Stimulated activated CD8-positive, alpha-beta memory T cell treated with anti-CD3 and anti-CD28 coated beads, Interleukin-15, amount 100 ng/mL, for 1 hour (primary cell): Measurements from ENCODE around the gene KCNH8.

Source experiments
- DNase-seq: peaks from one replicate; pipeline ENCODE4 v3.0.0-alpha.2; 2020; ENCODE audit warnings: low read depth

Gene KCNH8

GRCh38 chr3:19485267-19485666 lies 337.0 kb downstream of the KCNH8 start:
- no peak for DNase-seq

GRCh38 chr3:19487386-19487785 lies 339.1 kb downstream of the KCNH8 start:
- DNase-seq = no peak

- no peak for DNase-seq
Observed at GRCh38 chr3:19488939-19489338, 340.6 kb downstream of the KCNH8 start.

GRCh38 chr3:19489936-19490335 lies 341.6 kb downstream of the KCNH8 start:
- no peak for DNase-seq

- DNase-seq = no peak
Observed at GRCh38 chr3:19506171-19506570, 357.9 kb downstream of the KCNH8 start.

GRCh38 chr3:19522305-19522704 lies 374.0 kb downstream of the KCNH8 start:
- no peak for DNase-seq

- DNase-seq = no peak
Observed at GRCh38 chr3:19526071-19526470, 377.8 kb downstream of the KCNH8 start.

GRCh38 chr3:19527746-19528145 lies 379.4 kb downstream of the KCNH8 start:
- DNase-seq = no peak

- DNase-seq = no peak
Observed at GRCh38 chr3:19531426-19531825, 383.1 kb downstream of the KCNH8 start.

- no peak for DNase-seq
Observed at GRCh38 chr3:19539518-19540392, 391.4 kb downstream of the KCNH8 start.

- no peak for DNase-seq
Observed at GRCh38 chr3:19540464-19540863, 392.2 kb downstream of the KCNH8 start.

- no peak for DNase-seq
Observed at GRCh38 chr3:19541284-19541683, 393.0 kb downstream of the KCNH8 start.

- no peak for DNase-seq
Observed at GRCh38 chr3:19543212-19543841, 395.0 kb downstream of the KCNH8 start.

GRCh38 chr3:19547665-19548464 lies 399.6 kb downstream of the KCNH8 start:
- DNase-seq = no peak

- no peak for DNase-seq
Observed at GRCh38 chr3:19559724-19560442, 411.6 kb downstream of the KCNH8 start.

- DNase-seq = no peak
Observed at GRCh38 chr3:19573644-19574043, 425.3 kb downstream of the KCNH8 start.

GRCh38 chr3:19574268-19574667 lies 426.0 kb downstream of the KCNH8 start:
- no peak for DNase-seq

GRCh38 chr3:19576343-19576742 lies 428.0 kb downstream of the KCNH8 start:
- DNase-seq = no peak
